ENCODE results near the gene CIB4. TPM values are rescaled to one million over a fixed set of nuclear protein-coding genes. Genes with fewer than 3 reads are reported as not detected.

Gene CIB4
- total RNA-seq = not detected

- no peak for DNase-seq
Observed at GRCh38 chr2:26640781-26641564, at the start of gene CIB4. TSS of gene CIB4 (minus strand) at chr2:26641366. CDS start at chr2:26641314, 52 bp downstream.

GRCh38 chr2:26687801-26688200 is 46.6 kb upstream of the CIB4 start:
- no peak for DNase-seq

GRCh38 chr2:26687328-26687727 is 46.2 kb upstream of the CIB4 start:
- no peak for DNase-seq

GRCh38 chr2:26685989-26686839 is 45.0 kb upstream of the CIB4 start:
- no peak for DNase-seq

GRCh38 chr2:26685341-26685740 is 44.2 kb upstream of the CIB4 start:
- no peak for DNase-seq

- DNase-seq = no peak
Observed at GRCh38 chr2:26683583-26683982, 42.4 kb upstream of the CIB4 start.

GRCh38 chr2:26682155-26682554 is 41.0 kb upstream of the CIB4 start:
- no peak for DNase-seq

- no peak for DNase-seq
Observed at GRCh38 chr2:26681656-26682055, 40.5 kb upstream of the CIB4 start.

- DNase-seq = no peak
Observed at GRCh38 chr2:26679867-26680266, 38.7 kb upstream of the CIB4 start.

GRCh38 chr2:26678035-26678434 is 36.9 kb upstream of the CIB4 start:
- no peak for DNase-seq

GRCh38 chr2:26675651-26676255 is 34.6 kb upstream of the CIB4 start:
- DNase-seq = no peak

- no peak for DNase-seq
Observed at GRCh38 chr2:26674771-26675170, 33.6 kb upstream of the CIB4 start.

- DNase-seq = no peak
Observed at GRCh38 chr2:26674002-26674751, 33.0 kb upstream of the CIB4 start.

- DNase-seq = no peak
Observed at GRCh38 chr2:26672818-26673393, 31.7 kb upstream of the CIB4 start.

- no peak for DNase-seq
Observed at GRCh38 chr2:26672112-26672817, 31.1 kb upstream of the CIB4 start.

GRCh38 chr2:26671691-26672090 is 30.5 kb upstream of the CIB4 start:
- DNase-seq = no peak

- no peak for DNase-seq
Observed at GRCh38 chr2:26670931-26671460, 29.8 kb upstream of the CIB4 start.

GRCh38 chr2:26670171-26670570 is 29.0 kb upstream of the CIB4 start:
- no peak for DNase-seq

GRCh38 chr2:26668856-26669750 is 27.9 kb upstream of the CIB4 start:
- no peak for DNase-seq

- DNase-seq = no peak
Observed at GRCh38 chr2:26668041-26668440, 26.9 kb upstream of the CIB4 start.

Measured in effector CD4-positive, alpha-beta T cell (primary cell).